HG03196 (cell line): ENCODE results near the gene LPAR3.
"Not testable (repeated sequence)": the region's sequence is repeated elsewhere in the genome, so short reads cannot be mapped to it uniquely, and the experiment has no call there.

Experiments used
- ATAC-seq: cut with Tn5 transposase; IDR thresholded peaks from one replicate; pipeline ENCODE4 v1.9.1; 2021; ENCODE audit not compliant: unreplicated experiment

The LPAR3 gene, protein sequence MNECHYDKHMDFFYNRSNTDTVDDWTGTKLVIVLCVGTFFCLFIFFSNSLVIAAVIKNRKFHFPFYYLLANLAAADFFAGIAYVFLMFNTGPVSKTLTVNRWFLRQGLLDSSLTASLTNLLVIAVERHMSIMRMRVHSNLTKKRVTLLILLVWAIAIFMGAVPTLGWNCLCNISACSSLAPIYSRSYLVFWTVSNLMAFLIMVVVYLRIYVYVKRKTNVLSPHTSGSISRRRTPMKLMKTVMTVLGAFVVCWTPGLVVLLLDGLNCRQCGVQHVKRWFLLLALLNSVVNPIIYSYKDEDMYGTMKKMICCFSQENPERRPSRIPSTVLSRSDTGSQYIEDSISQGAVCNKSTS

DNA sequence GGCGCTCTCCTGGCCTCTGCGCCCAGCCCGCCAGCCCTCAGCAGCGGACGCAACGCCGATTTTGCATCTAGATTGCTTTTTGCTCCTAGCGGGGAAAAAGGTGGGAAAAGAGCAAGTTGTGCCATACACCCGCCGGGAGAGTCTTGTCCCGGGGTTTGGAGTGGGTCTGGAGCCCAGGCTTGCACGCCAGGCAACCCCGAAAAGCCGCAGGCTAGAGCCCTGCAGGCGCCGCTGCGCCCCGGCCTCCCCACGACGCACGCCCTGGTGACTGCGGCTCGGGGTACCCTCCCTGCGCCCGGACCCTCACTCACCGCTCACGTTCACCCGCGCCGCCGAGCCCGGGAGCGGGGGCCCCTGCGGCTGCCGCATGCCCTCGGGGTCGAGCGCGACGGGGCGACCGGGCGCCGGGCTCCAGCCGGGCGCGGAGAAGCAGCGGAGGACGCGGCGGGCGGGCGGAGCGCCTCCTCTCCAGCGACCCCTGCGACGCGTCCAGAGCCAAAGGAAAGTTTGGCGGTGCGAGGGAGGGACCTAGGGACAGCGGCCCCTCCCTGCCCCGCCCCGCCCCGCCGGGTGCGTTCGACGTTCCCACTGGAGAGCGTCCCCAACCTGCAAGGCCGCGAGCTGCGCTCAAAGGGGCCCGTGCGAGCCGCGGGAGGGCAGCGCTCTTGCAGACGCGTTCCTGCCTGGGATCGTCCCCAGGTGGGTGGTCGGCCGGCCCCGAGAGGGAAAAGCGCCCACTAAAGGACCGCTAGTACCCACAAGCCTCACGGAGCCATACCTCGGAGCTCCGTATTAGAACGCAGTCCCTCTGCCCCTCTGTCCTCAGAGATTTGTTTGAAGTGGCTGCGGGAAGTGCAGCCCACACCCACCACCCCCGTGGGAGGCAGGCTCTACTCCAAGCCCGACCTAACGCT is at the start of gene LPAR3:
Gene LPAR3, minus strand, starts transcription at position 502 of the 914 bp plus-strand sequence. CDS start 27,086 bp downstream, outside the sequence.
- ATAC-seq, result no peak

DNA sequence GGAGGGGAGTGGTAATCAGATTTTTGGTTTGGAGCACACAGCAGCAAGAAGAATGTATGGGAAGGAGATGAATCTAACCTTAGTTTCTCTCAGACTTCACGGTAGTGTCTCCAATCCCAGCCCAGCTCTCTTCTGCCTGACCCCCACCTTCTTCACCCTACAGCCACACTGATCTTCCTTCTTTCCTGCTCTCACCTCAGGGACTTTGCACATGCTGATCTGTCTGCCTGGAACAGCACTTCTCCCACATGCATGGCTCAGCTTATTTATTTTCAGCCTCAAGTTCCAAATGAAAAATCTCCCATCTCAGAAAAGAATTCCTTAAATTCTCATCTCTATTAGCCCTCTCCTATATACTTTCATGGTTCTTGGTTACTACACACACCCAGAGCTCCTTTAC is 48.8 kb upstream of the LPAR3 start:
- no peak for ATAC-seq

- ATAC-seq, result no peak
Observed at GRCh38 chr1:84940481-84940880, 47.5 kb upstream of the LPAR3 start.

- no peak for ATAC-seq
Observed at GRCh38 chr1:84939761-84940160, 46.8 kb upstream of the LPAR3 start.

DNA sequence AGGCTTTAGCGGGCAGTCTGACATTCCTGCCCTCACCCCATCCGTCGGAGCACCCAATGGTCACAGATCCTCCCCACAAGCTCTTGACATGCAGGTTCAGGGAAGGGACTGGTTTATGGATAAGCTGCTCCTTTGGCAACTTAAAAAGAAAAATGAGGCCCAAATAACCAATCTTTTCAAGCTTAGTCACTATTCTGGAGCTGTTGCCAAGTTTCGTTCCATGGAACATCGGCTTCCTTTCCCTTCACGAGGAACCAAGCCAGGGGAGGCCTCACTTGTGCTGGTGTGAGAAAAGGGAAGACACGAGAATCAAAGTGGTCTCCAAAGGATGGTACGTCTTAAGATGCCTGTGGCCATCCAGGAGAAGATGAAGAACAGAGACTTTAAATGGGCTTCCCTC is 46.1 kb upstream of the LPAR3 start:
- ATAC-seq, result no peak

DNA sequence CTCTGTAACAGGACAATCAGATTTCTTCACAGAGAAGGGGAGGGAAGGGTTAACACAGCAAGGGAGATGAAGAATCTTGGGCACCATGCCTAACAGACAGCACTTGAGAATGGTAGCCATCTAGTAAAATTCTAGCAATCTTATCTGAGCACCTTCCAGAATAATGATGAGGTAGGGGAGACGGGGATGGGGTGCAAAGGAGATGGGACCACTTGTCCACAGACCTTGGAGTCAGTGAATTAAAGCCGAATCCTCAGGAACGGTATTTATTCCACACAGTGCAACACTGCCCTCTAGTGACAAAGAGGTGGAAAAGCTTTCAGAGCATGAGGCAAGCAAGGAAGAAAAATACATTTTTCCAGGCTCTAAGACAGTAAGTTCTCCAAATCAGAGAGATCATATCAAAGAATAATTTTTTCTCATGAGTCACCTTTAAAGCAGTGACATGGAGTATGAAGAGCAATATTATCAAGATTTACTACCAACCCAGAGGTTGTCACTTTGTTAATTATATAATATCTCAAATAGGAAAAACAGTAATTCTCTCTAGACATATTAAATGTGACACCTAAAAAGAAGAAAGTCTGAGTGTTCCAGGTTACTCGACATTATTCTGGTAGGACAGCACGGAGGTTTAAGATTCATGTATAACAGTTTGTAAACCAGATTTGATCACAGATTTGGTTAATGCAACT is 43.3 kb upstream of the LPAR3 start:
- no peak for ATAC-seq

- ATAC-seq, result no peak
Observed at GRCh38 chr1:84933011-84933611, 40.1 kb upstream of the LPAR3 start.

GRCh38 chr1:84930831-84931230 is 37.8 kb upstream of the LPAR3 start:
- no peak for ATAC-seq

DNA sequence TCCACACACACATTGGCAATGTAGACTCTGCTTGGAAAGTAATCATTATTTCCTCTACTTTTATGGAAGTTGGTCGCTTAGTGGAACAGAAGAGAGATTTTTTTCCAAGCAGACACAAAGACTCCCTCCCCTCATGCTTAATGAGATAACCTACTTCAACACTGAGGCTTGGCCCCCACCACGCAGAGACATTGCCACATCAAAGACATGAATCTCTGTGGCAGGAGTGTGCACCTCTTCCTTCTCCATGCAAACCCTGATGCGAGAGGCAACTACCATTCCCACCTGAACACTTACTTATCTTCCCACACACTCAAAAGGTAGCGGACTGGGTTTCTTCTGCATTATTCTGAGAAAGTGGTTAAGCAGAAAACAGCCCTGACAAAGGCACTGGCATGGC is 37.3 kb upstream of the LPAR3 start:
- no peak for ATAC-seq

DNA sequence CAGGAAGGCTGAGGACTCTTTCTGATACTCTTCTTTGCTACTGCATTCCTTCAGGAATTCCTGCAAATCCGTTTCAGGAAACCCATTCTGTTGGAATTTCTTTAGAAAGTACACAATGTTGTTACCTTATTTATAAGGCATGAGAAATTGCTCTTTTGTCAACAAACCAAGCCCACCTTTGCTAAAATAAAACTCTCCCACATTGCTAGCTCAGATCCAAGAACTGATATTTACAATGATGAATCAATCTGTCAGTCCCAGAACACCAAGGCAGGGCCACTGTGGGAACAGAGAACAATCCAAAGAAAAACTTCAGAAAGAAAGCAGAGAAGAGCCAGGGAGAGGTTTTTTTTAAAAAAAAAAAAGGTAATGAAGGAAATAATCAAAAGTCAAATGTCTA is 36.6 kb upstream of the LPAR3 start:
- no peak for ATAC-seq

DNA sequence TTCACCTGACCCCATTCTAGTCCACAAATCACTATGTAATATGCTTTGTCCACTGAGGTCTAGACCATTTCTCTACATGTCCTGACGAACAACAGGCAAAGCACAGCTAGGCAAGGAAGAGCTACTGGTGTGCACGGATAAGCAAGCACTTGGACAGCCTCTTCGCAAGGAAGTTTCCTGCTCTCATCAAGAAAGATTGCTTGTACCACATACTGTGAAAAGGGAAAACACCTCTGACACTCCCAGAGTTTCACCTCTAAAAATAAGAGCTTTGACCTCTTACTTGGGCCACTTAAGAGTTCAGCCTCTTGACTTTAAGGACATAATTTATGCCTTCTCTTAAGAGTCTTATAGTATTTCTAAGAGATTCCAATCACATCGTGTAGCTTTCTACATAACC is 36.0 kb upstream of the LPAR3 start:
- no peak for ATAC-seq

DNA sequence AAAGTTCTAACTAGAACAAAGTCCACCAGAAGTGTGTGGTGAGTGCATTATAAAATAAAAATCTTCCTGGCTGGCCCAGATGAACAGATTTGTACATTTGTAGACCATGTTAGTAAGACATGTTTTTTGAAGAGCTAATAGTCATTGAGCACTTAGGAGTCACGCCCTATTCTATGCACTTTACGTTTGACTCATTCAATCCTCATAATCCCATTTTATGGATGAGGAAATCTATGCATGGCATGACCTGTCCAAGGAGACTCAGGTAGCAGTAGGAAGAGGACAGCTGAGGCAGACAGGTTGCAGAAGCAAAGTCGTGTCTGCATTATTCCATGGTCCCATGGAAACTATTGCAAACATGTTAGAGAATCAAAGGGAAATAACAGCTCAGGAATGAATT is 30.3 kb upstream of the LPAR3 start:
- ATAC-seq, result no peak

DNA sequence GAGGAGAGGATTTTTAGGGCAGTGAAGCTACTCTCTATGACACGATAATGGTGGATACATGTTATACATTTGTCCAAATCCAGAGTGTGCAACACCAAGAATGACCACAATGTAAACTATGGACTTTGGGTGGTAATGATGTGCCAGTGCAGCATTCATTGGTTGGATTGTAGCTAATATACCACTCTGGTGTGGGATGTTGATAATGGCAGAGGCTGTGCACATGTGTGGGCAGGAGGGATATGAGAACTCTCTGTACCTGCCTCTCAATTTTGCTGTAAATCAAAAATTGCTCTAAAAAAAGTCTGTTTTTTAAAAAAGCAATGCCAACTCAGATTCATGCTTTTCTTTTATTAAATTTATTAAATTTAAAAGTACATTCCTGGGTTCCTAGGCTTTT is 27.2 kb upstream of the LPAR3 start:
- no peak for ATAC-seq

- no peak for ATAC-seq
Observed at GRCh38 chr1:84919461-84919970, 26.5 kb upstream of the LPAR3 start.

- ATAC-seq, result no peak
Observed at GRCh38 chr1:84918726-84919336, 25.8 kb upstream of the LPAR3 start.

DNA sequence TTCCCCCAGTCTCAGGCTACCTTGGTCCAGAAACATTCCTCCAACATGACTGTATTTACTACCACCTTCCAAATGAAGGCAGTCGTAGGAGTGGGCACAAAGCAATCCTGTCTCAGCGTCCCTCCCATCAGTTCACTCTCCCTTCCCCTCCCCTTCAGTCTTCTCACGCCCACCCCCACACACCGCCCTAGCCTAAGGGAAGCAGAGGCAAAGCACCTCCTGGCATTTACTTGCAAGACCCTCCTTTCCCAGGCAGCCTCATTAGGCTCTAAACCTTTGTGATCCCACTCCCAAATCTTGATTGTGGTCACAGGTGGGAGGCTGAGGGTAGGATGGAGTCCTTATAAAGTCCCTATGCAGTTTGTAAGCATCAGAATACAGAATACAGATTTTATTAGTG is 23.9 kb upstream of the LPAR3 start:
- ATAC-seq, result no peak

GRCh38 chr1:84913555-84913892 is 20.5 kb upstream of the LPAR3 start:
- no peak for ATAC-seq

DNA sequence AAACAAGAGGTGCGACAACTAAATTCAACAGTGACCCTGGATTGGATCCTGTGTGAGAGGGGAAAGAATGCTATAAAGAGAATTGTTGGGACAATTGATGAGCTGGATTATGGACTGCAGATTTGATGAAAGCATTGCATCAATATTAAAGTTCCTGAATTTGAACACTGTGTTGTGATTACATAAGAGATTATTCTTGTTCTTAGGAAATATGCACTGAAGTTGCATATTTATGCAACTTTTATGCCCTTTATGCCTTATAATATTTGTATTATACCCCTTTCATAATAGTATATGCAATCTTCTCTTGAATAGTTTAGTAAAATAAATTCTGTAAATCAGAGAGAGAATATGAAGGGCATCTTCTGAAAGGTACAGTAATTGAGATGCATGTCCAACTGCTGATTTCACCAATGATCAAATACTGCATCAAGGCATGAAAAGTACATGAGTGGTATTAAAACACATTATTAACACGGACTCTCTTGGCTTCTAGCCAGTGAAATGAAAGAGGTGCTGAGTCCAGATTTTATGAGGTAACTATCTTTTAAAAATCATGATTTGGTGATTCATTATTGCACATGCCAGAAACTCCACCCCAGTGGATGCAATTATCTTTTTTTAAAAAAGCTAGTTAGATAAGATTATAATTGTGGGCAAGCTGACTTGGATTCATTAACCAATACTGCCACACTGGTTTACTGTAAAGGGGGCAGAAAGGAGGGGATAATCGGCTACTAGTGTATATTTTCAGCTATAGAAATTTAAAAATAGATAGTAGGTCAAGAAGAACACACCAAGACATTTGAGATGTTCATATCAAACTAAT is 19.9 kb upstream of the LPAR3 start:
- ATAC-seq, result no peak

DNA sequence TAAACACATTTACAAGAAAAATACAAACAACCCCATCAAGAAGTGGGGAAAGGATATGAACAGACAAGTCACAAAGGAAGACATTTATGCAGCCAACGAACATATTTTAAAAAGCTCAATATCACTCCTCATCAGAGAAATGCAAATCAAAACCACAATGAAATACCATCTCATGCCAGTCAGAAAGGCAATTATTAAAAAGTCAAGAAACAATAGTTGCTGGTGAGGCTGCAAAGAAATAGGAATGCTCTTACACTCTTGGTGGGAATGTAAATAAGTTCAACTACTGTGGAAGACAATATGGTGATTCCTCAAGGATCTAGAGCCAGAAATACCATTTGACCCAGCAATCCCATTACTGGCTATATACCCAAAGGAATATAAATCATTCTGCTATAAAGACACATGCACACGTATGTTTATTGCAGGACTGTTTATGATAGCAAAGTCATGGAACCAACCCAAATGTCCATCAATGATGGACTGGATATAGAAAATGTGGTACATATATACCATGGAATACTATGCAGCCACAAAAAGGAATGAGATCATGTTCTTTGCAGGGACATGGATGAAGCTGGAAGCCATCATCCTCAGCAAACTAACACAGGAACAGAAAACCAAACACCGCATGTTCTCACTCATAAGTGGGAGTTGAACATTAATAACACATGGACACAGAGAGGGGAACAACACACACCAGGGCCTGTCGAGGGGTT is 15.9 kb upstream of the LPAR3 start:
- not testable (repeated sequence) for ATAC-seq
